ENCODE measurements around the gene MBD4.

DNA sequence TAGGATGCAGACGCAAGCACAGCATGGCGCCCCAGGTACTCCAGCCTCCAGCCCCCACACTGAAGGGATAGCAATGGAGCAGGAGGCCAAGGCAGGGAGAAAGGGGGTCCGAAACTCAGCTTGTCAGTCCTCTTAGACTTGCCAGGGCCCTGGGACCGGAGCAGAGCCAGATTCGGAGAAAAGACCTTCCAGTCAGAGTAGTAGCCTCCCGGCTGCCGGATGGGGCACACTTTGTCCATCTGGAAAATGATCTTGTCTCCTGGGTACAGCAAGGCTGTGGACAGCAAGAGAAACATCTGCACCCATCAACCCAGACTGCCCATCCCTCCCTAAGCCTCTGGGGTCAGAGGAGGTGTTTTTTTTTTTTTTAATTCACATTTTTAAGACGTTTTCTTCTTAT is 35.6 kb downstream of the MBD4 start:
- TF ChIP-seq, protein P1, sequence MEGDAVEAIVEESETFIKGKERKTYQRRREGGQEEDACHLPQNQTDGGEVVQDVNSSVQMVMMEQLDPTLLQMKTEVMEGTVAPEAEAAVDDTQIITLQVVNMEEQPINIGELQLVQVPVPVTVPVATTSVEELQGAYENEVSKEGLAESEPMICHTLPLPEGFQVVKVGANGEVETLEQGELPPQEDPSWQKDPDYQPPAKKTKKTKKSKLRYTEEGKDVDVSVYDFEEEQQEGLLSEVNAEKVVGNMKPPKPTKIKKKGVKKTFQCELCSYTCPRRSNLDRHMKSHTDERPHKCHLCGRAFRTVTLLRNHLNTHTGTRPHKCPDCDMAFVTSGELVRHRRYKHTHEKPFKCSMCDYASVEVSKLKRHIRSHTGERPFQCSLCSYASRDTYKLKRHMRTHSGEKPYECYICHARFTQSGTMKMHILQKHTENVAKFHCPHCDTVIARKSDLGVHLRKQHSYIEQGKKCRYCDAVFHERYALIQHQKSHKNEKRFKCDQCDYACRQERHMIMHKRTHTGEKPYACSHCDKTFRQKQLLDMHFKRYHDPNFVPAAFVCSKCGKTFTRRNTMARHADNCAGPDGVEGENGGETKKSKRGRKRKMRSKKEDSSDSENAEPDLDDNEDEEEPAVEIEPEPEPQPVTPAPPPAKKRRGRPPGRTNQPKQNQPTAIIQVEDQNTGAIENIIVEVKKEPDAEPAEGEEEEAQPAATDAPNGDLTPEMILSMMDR (IDR thresholded peaks at IDR 0.05) = no peak
- TF ChIP-seq EP300 (IDR thresholded peaks at IDR 0.05; ENCODE audit: low read depth) = no peak
